ENCODE results near the gene ANGEL1.

ANGEL1 gene

DNA sequence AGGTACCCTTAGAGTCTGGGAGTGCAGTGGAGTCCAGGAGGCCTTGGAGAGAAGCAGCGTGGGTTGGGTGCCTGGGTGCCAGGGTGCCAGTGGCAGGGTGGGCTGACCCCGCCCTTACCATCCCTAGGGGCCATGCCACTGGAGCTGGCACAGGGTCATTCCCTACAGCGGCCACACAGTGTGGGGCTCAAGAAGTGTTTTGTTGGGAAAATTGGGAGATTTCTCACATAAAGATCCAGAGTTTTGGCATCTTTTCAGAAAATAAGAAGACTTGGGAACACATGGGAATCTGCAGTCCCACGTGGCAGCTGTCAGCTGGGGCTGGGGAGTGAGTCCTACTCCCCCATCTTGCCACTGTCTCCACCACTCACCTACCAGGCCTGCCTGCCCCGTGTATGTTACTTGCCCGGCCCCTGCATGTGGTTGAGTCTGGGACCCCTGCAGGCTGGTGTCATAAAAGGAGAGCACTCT lies 47.2 kb downstream of the ANGEL1 start:
- Histone ChIP-seq H3K27ac (replicated peaks) (no peak overlapping the region), H3K27me3 (ENCODE audit: insufficient read depth, poor library complexity, severe bottlenecking) (peaks cover 5% of the 10 kb centered on the region), H3K4me3 (replicated peaks; ENCODE audit: insufficient read depth, low read length) (no peak overlapping the region)
- no peak for DNase-seq (ENCODE audit: low read depth in 1 of 2, low spot score in 1 of 2)
- TF ChIP-seq GABPA (IDR thresholded peaks at IDR 0.05; ENCODE audit: low read depth) = no peak
- TF ChIP-seq, protein P1, sequence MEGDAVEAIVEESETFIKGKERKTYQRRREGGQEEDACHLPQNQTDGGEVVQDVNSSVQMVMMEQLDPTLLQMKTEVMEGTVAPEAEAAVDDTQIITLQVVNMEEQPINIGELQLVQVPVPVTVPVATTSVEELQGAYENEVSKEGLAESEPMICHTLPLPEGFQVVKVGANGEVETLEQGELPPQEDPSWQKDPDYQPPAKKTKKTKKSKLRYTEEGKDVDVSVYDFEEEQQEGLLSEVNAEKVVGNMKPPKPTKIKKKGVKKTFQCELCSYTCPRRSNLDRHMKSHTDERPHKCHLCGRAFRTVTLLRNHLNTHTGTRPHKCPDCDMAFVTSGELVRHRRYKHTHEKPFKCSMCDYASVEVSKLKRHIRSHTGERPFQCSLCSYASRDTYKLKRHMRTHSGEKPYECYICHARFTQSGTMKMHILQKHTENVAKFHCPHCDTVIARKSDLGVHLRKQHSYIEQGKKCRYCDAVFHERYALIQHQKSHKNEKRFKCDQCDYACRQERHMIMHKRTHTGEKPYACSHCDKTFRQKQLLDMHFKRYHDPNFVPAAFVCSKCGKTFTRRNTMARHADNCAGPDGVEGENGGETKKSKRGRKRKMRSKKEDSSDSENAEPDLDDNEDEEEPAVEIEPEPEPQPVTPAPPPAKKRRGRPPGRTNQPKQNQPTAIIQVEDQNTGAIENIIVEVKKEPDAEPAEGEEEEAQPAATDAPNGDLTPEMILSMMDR (IDR thresholded peaks at IDR 0.05; ENCODE audit: insufficient read depth, low read length) = no peak
- TF ChIP-seq, protein P2, sequence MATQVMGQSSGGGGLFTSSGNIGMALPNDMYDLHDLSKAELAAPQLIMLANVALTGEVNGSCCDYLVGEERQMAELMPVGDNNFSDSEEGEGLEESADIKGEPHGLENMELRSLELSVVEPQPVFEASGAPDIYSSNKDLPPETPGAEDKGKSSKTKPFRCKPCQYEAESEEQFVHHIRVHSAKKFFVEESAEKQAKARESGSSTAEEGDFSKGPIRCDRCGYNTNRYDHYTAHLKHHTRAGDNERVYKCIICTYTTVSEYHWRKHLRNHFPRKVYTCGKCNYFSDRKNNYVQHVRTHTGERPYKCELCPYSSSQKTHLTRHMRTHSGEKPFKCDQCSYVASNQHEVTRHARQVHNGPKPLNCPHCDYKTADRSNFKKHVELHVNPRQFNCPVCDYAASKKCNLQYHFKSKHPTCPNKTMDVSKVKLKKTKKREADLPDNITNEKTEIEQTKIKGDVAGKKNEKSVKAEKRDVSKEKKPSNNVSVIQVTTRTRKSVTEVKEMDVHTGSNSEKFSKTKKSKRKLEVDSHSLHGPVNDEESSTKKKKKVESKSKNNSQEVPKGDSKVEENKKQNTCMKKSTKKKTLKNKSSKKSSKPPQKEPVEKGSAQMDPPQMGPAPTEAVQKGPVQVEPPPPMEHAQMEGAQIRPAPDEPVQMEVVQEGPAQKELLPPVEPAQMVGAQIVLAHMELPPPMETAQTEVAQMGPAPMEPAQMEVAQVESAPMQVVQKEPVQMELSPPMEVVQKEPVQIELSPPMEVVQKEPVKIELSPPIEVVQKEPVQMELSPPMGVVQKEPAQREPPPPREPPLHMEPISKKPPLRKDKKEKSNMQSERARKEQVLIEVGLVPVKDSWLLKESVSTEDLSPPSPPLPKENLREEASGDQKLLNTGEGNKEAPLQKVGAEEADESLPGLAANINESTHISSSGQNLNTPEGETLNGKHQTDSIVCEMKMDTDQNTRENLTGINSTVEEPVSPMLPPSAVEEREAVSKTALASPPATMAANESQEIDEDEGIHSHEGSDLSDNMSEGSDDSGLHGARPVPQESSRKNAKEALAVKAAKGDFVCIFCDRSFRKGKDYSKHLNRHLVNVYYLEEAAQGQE (IDR thresholded peaks at IDR 0.05; ENCODE audit: insufficient replicate concordance, low read depth) = no peak

DNA sequence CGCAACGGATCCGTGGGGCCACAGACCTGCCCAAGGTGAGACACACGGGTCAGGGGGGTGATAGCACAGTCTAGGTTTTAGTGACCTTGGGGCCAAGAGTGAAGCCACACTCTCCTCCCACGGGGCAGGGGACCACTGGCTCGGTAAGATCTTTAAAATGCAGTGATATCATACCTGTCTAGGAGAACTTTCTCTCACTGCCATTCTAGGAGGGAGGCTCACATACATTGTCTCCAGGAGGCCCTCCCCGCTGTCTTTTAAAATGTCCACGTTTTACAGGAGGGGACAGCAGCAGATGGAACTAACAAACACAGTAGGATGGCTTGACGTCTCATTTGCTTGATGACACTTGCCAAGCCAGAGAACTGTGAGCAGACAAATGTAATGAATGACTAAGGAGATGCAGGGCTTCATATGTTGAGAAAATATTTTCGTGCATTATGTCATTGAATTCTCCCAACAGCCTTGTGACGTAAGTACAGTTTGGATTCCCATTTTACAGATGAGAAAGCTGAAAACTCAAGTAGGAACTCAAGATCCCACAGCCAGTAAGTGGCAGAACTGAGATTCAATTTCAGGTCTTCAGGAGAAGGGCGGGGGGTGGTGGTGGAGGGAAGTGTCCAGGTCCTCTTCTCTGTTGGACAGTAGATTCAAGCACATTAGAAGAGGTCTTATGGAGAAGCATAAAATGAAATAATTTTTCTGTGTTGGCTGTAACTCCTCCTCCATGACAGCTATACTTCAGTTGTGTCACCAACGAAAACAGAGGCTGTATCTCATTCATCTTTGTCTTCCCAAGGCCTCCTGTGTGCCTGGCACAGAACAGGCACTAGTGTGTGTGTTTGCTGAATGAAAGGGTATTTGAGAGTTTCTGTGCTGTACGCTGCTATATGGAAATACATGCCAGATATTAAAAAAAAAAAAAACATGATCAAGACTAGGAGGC lies 49.3 kb downstream of the ANGEL1 start:
- TF ChIP-seq, protein P1 (IDR thresholded peaks at IDR 0.05; ENCODE audit: insufficient read depth, low read length) = no peak
- TF ChIP-seq SPI1 (IDR thresholded peaks at IDR 0.05; ENCODE audit: borderline replicate concordance, low read depth) (no peak), GABPA (IDR thresholded peaks at IDR 0.05; ENCODE audit: low read depth) (no peak), POLR2AphosphoS5 (IDR thresholded peaks at IDR 0.05; ENCODE audit: low read depth) (no peak)
- TF ChIP-seq, protein P2 (IDR thresholded peaks at IDR 0.05; ENCODE audit: insufficient replicate concordance, low read depth) = no peak
- DNase-seq (ENCODE audit: low read depth in 1 of 2, low spot score in 1 of 2) = no peak
- Histone ChIP-seq H3K4me3 (replicated peaks; ENCODE audit: insufficient read depth, low read length) (no peak overlapping the region), H3K27me3 (ENCODE audit: insufficient read depth, poor library complexity, severe bottlenecking) (peaks cover 5% of the 10 kb centered on the region), H3K27ac (replicated peaks) (no peak overlapping the region)

DNA sequence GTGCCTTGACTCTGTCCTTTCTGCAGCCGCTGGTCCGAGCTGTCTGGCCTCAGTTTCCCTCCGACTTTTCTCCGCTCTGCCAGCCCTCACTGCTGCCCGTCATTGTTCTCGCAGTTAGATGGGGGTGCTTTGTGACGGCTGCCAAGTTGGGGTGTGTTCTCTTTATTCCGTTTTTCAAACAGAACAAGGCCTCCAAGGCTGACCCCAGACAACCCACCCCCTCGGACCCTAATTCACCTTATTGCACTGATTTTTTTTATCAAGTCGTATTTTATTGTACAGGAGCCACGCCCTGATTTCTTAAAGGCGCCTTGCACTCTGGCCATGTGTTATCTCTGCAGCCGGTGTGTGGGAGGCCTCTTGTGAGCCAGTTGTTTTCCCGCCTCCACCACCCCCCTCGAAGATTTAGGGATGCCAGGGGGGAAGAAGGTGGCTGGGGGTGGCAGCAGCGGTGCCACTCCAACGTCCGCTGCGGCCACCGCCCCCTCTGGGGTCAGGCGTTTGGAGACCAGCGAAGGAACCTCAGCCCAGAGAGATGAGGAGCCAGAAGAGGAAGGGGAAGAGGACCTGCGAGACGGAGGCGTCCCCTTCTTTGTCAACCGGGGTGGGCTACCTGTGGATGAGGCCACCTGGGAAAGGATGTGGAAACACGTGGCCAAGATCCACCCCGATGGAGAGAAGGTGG lies 50.1 kb downstream of the ANGEL1 start:
- Histone ChIP-seq H3K27ac (replicated peaks) (no peak overlapping the region), H3K4me3 (replicated peaks; ENCODE audit: insufficient read depth, low read length) (peak overlapping the region; percentile 36)
- DNase-seq (ENCODE audit: low read depth in 1 of 2, low spot score in 1 of 2) = no peak

More for the DNA sequence above, 50.1 kb downstream of the ANGEL1 start:
- TF ChIP-seq, protein P2 (IDR thresholded peaks at IDR 0.05; ENCODE audit: insufficient replicate concordance, low read depth) = no peak
- TF ChIP-seq, protein P1 (IDR thresholded peaks at IDR 0.05; ENCODE audit: insufficient read depth, low read length) = no peak
- TF ChIP-seq GABPA (IDR thresholded peaks at IDR 0.05; ENCODE audit: low read depth) = no peak
- peaks cover 5% of the 10 kb centered on the region for H3K27me3 ChIP-seq (ENCODE audit: insufficient read depth, poor library complexity, severe bottlenecking)
